Fibroblast of the aortic adventitia (primary cell): Measurements from ENCODE around the gene GPR141. TPM values are rescaled to one million over a fixed set of nuclear protein-coding genes. Genes with fewer than 3 reads are reported as not detected.

Experiments
- DNase-seq: peaks from one replicate; pipeline ENCODE4 v3.0.0-alpha.2; 2010; ENCODE audit warnings: low read depth
- H3K4me3 ChIP-seq: 2 replicates; pipeline ENCODE4 v1.5.1; 2011; ENCODE audit warnings: low read depth, mild to moderate bottlenecking, control low read depth, low read length, moderate library complexity
- CTCF ChIP-seq: IDR thresholded peaks from 2 replicates; pipeline ENCODE4 v1.5.1; 2011; ENCODE audit warnings: mild to moderate bottlenecking, low read length, control low read depth, inconsistent platforms; ENCODE audit not compliant: insufficient read depth
- total RNA-seq: library from RNA; depleted of rRNA; stranded (reverse); fragments of >200 nt; gene quantifications from 2 replicates; pipeline ENCODE4 v1.2.3, GENCODE V29; 2012; ENCODE audit warnings: low replicate concordance

Gene GPR141
- total RNA-seq, 1 donor = not detected

- H3K4me3 ChIP-seq = no peak overlapping the region
- DNase-seq = no peak
- TF ChIP-seq CTCF = no peak
Measured at GRCh38 chr7:37771342-37771741, 87.8 kb downstream of the GPR141 start.

- DNase-seq = no peak
- no peak overlapping the region for H3K4me3 ChIP-seq
- TF ChIP-seq CTCF = no peak
Measured at GRCh38 chr7:37771801-37772200, 88.2 kb downstream of the GPR141 start.

- TF ChIP-seq CTCF = no peak
- no peak for DNase-seq
- no peak overlapping the region for H3K4me3 ChIP-seq
Measured at GRCh38 chr7:37775921-37776320, 92.4 kb downstream of the GPR141 start.

- no peak for DNase-seq
- H3K4me3 ChIP-seq = no peak overlapping the region
- no peak for TF ChIP-seq CTCF
Measured at GRCh38 chr7:37781156-37781555, 97.6 kb downstream of the GPR141 start.

- H3K4me3 ChIP-seq = no peak overlapping the region
- no peak for TF ChIP-seq CTCF
- no peak for DNase-seq
Measured at GRCh38 chr7:37782166-37782565, 98.6 kb downstream of the GPR141 start.

- no peak overlapping the region for H3K4me3 ChIP-seq
- no peak for TF ChIP-seq CTCF
- DNase-seq = no peak
Measured at GRCh38 chr7:37784015-37784414, 100.4 kb downstream of the GPR141 start.
